ENCODE data around the gene QKI. TPM values are rescaled to one million over a fixed set of nuclear protein-coding genes. Genes with fewer than 3 reads are reported as not detected.

The QKI gene
- total and polyA plus RNA-seq, 2 donors (not counting 3 experiments of a cell fraction or from before 2014, with no cell fraction given), result 178 to 232 TPM

GRCh38 chr6:163438298-163438939 lies 23.9 kb downstream of the QKI start:
- Histone ChIP-seq H3K4me1 (ENCODE audit: control insufficient read depth, extremely low read depth, insufficient read depth, low read length) (peaks cover 21% of the 10 kb centered on the region), H2AFZ (ENCODE audit: low read depth, low read length) (no peak overlapping the region), H3K4me3 (replicated peaks in 1 of 3; ENCODE audit: insufficient read depth in 1 of 3, low read depth in 1 of 3, low read length in 3 of 3) (no peak overlapping the region), H3K9me1 (replicated peaks; ENCODE audit: control insufficient read depth, extremely low read depth, insufficient read depth, low read length) (no peaks in the 10 kb centered on the region), H3K4me2 (ENCODE audit: insufficient read depth, low read length) (no peak overlapping the region), H3K27me3 (ENCODE audit: control insufficient read depth in 2 of 2, insufficient read depth in 2 of 2, low read length in 2 of 2) (no peaks in the 10 kb centered on the region), H3K79me2 (ENCODE audit: control insufficient read depth, insufficient read depth, low read length) (peaks cover 97% of the 10 kb centered on the region), H3K36me3 (ENCODE audit: control insufficient read depth in 2 of 2, extremely low read depth in 1 of 2, insufficient read depth in 2 of 2, low read length in 2 of 2) (no peaks in the 10 kb centered on the region), H3K9ac (replicated peaks; ENCODE audit: extremely low read depth, insufficient read depth, low read length) (no peak overlapping the region), H4K20me1 (replicated peaks; ENCODE audit: control insufficient read depth, extremely low read depth, insufficient read depth, low read length) (peaks cover 39% of the 10 kb centered on the region), H3K9me3 (replicated peaks; ENCODE audit: control insufficient read depth, insufficient read depth, low read length) (no peaks in the 10 kb centered on the region), H3K27ac (ENCODE audit: insufficient read depth, low read depth, low read length) (no peak overlapping the region)
- TF ChIP-seq GATA2 (IDR thresholded peaks at IDR 0.05; ENCODE audit: insufficient read depth, insufficient read length, low read depth, low read length), result no peak
- TF ChIP-seq CTCF (IDR thresholded peaks at IDR 0.05; ENCODE audit: extremely low read depth in 1 of 2, insufficient read depth in 1 of 2, low read depth in 1 of 2, low read length in 2 of 2), result no peak
- no peak for TF ChIP-seq MYC (IDR thresholded peaks at IDR 0.05; ENCODE audit: low read depth, low read length)
- TF ChIP-seq JUN (IDR thresholded peaks at IDR 0.05; ENCODE audit: borderline replicate concordance, insufficient read depth, insufficient read length, low read depth), result no peak
- no peak for TF ChIP-seq EZH2 (IDR thresholded peaks at IDR 0.05; ENCODE audit: borderline replicate concordance, low read depth, low read length, severe bottlenecking)
- TF ChIP-seq POLR2A (IDR thresholded peaks at IDR 0.05; ENCODE audit: low read depth, low read length), result no peak
- TF ChIP-seq FOS (IDR thresholded peaks at IDR 0.05; ENCODE audit: borderline replicate concordance, insufficient read depth, low read length), result no peak
- TF ChIP-seq MAX (IDR thresholded peaks at IDR 0.05; ENCODE audit: insufficient read depth, insufficient read length), result no peak
- no peak for TF ChIP-seq POLR2AphosphoS5 (IDR thresholded peaks at IDR 0.05; ENCODE audit: insufficient read depth, low read depth, low read length)
- no peak for FAIRE-seq
- intact Hi-C loops (cut with micrococcal nuclease) (no loop called here), dilution Hi-C loops (cut with MboI; ENCODE audit: extremely low pct_ligation_motif_present, low sequenced_read_pairs) (no loop called here)
- DNase-seq (ENCODE audit: low read depth, low spot score), result no peak
- no TSS peak for BruUV-seq (replicated peaks)
- POLR2A ChIA-PET, result no interaction called here
- CTCF ChIA-PET, result interaction anchor here (1.8 to 2.9 kb wide), 2 partner anchors 10 kb away, joined by 6 to 12 read pairs; no protein-coding TSS in a partner anchor

Data from endothelial cell of umbilical vein (primary cell).